H1 (cell line): ENCODE measurements around the gene RIGI. TPM values are rescaled to one million over a fixed set of nuclear protein-coding genes. Genes with fewer than 3 reads are reported as not detected.

Experiments used
- BCL11A ChIP-seq, 2 experiments: IDR thresholded peaks; one replicate each; pipeline ENCODE4 v1.6.1; 2011; ENCODE audit warnings: low read depth in 2 of 2, low read length in 2 of 2, mild to moderate bottlenecking in 2 of 2
- CHD1 ChIP-seq: IDR thresholded peaks from 2 replicates; pipeline ENCODE4 v1.6.1; 2012; ENCODE audit warnings: low read depth, low read length, improper control_type of control experiment
- CREB1 ChIP-seq: IDR thresholded peaks from 2 replicates; pipeline ENCODE4 v1.6.1; 2012; ENCODE audit warnings: inconsistent platforms
- CTBP2 ChIP-seq: IDR thresholded peaks from 2 replicates; pipeline ENCODE4 v1.7.0; 2011; ENCODE audit warnings: borderline replicate concordance, mild to moderate bottlenecking, moderate library complexity, mixed read lengths, low read length; ENCODE audit not compliant: insufficient read depth, insufficient read length
- EZH2 ChIP-seq: fragments of 200-600 bp; sonication (generic); IDR thresholded peaks from 2 replicates; pipeline ENCODE4 v1.7.1; 2012; ENCODE audit warnings: low read depth, mild to moderate bottlenecking, moderate library complexity, low read length, inconsistent platforms; ENCODE audit not compliant: severe bottlenecking
- FOSL1 ChIP-seq: IDR thresholded peaks from 2 replicates; pipeline ENCODE4 v1.6.1; 2011; ENCODE audit warnings: mild to moderate bottlenecking, low read depth, low read length, moderate library complexity; ENCODE audit not compliant: insufficient read depth
- GABPA ChIP-seq: IDR thresholded peaks from 2 replicates; pipeline ENCODE4 v1.6.1; 2011; ENCODE audit warnings: mild to moderate bottlenecking, low read length, moderate library complexity, borderline replicate concordance; ENCODE audit not compliant: insufficient read depth
- HDAC2 ChIP-seq, 2 experiments: fragments of 300-600 bp in 1 of 2; sonication (generic) in 1 of 2; IDR thresholded peaks; 2 replicates each; pipeline ENCODE4 v1.6.1; 2011 to 2012; ENCODE audit warnings: low read depth in 2 of 2, low read length in 2 of 2, mild to moderate bottlenecking in 2 of 2, moderate library complexity in 2 of 2, borderline replicate concordance in 1 of 2, inconsistent platforms in 1 of 2
- HDAC6 ChIP-seq: IDR thresholded peaks from one replicate; pipeline ENCODE4 v1.7.1; 2012; ENCODE audit warnings: low read depth, mild to moderate bottlenecking, inconsistent platforms, low read length, moderate library complexity
- JUN ChIP-seq: IDR thresholded peaks from 2 replicates; pipeline ENCODE4 v1.6.1; 2011; ENCODE audit warnings: low read depth, mild to moderate bottlenecking, improper control_type of control experiment, low read length
- KDM4A ChIP-seq: IDR thresholded peaks from one replicate; pipeline ENCODE4 v1.7.1; 2012; ENCODE audit warnings: low read depth, mild to moderate bottlenecking, moderate library complexity, low read length, inconsistent platforms; ENCODE audit not compliant: severe bottlenecking
- MAFK ChIP-seq: IDR thresholded peaks from 2 replicates; pipeline ENCODE4 v1.6.1; 2012; ENCODE audit warnings: low read depth, mild to moderate bottlenecking, improper control_type of control experiment, low read length
- PHF8 ChIP-seq: fragments of 200-600 bp; sonication (generic); conservative IDR thresholded peaks from 2 replicates; pipeline ENCODE4 v1.7.1; 2012; ENCODE audit warnings: low read depth, mild to moderate bottlenecking, inconsistent platforms, low read length, moderate library complexity
- POLR2AphosphoS5 ChIP-seq: IDR thresholded peaks from 2 replicates; pipeline ENCODE4 v1.6.1; 2011; ENCODE audit warnings: low read depth, low read length
- RFX5 ChIP-seq: IDR thresholded peaks from 2 replicates; pipeline ENCODE4 v1.6.1; 2011; ENCODE audit warnings: low read depth, low read length, improper control_type of control experiment, borderline replicate concordance
- SP1 ChIP-seq: IDR thresholded peaks from 2 replicates; pipeline ENCODE4 v1.6.1; 2011; ENCODE audit warnings: low read depth, low read length
- SP2 ChIP-seq: IDR thresholded peaks from 2 replicates; pipeline ENCODE4 v1.6.1; 2012; ENCODE audit warnings: mild to moderate bottlenecking, low read length, inconsistent platforms
- SP4 ChIP-seq: IDR thresholded peaks from 2 replicates; pipeline ENCODE4 v1.6.1; 2012; ENCODE audit warnings: low read length, inconsistent platforms
- TBP ChIP-seq: IDR thresholded peaks from 2 replicates; pipeline ENCODE4 v1.6.1; 2011; ENCODE audit warnings: low read depth, low read length, improper control_type of control experiment
- ZNF274 ChIP-seq: IDR thresholded peaks from 2 replicates; pipeline ENCODE4 v1.7.0; 2012; ENCODE audit warnings: low read length, borderline replicate concordance; ENCODE audit errors: extremely low read depth
- polyA plus RNA-seq, 7 experiments: library from polyadenylated mRNA; depleted of rRNA in 3 of 7; stranded (reverse) in 5 of 7; unstranded in 2 of 7; fragments of >200 nt in 5 of 7; fragments of 200-250 nt in 2 of 7; gene quantifications; 1 replicate in 5 of 7; 2 replicates in 1 of 7; 4 replicates in 1 of 7; pipeline versions ENCODE4 v1.2.1 to v1.2.3, GENCODE V29; 2011 to 2013; ENCODE audit warnings: missing spikeins in 2 of 7, mixed read lengths in 2 of 7
- total RNA-seq: library from RNA; stranded (reverse); fragmentation: NEBNext Ultra II Directional; extraction: Animal tissue kit (Norgen Biotek cat#: 25700); gene quantifications from 2 replicates; pipeline ENCODE4 v1.2.1, GENCODE V29; 2021
- TF ChIP-seq, protein P1 (sequence below), 3 experiments: IDR thresholded peaks; 1 replicate in 2 of 3; 2 replicates in 1 of 3; pipeline versions ENCODE4 v1.5.1 to v1.6.1; 2011; ENCODE audit warnings: low read length in 3 of 3, mild to moderate bottlenecking in 3 of 3, inconsistent platforms in 2 of 3, low read depth in 1 of 3, moderate library complexity in 1 of 3; ENCODE audit not compliant: insufficient read depth in 1 of 3; ENCODE audit errors: control extremely low read depth in 1 of 3
- TF ChIP-seq, protein P2 (sequence below): IDR thresholded peaks from 2 replicates; pipeline ENCODE4 v1.6.1; 2012; ENCODE audit warnings: inconsistent platforms

RIGI gene
- total and polyA plus RNA-seq, 2 of the 8 experiments (the other 6 are each of a cell fraction or from before 2014, with no cell fraction given), result 3.1 to 6.7 TPM

DNA sequence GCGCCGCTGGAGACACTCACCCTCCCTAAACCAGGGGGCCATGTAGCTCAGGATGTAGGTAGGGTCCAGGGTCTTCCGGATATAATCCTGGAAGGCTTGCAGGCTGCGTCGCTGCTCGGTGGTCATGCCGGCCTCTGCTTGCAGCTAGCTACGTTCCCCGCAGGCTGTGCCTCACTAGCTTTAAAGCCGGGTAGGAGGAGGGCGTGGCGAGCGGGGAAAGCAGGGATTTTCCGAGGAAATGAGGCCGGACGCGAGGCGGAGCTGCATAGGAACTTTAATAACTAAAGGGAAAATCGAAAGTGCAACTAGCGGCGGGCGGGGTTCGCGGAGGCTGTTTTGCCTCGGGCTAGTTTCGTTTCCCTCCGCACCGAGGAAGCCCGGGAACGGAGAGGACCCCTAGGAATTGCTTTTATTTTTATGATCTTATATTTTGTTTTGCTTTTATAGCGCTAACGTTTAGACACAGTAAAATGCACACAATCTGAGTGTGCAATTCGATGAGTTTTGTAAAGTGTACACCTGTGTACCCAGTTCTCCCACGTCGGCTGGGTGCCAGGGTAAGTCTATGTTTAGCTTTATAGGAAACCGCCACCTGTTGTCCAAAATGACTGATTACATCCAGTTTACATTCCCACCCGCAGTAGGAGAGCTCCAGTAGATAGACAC lies at the start of gene RIGI (continued):
- no peak for TF ChIP-seq GABPA
- TF ChIP-seq MAFK, result no peak
- TF ChIP-seq POLR2AphosphoS5, result peak; percentile 77
- TF ChIP-seq, protein P1, sequence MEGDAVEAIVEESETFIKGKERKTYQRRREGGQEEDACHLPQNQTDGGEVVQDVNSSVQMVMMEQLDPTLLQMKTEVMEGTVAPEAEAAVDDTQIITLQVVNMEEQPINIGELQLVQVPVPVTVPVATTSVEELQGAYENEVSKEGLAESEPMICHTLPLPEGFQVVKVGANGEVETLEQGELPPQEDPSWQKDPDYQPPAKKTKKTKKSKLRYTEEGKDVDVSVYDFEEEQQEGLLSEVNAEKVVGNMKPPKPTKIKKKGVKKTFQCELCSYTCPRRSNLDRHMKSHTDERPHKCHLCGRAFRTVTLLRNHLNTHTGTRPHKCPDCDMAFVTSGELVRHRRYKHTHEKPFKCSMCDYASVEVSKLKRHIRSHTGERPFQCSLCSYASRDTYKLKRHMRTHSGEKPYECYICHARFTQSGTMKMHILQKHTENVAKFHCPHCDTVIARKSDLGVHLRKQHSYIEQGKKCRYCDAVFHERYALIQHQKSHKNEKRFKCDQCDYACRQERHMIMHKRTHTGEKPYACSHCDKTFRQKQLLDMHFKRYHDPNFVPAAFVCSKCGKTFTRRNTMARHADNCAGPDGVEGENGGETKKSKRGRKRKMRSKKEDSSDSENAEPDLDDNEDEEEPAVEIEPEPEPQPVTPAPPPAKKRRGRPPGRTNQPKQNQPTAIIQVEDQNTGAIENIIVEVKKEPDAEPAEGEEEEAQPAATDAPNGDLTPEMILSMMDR (IDR thresholded peaks at IDR 0.05; ENCODE audit: control extremely low read depth in 1 of 3, insufficient read depth in 1 of 3, low read depth in 1 of 3, low read length in 3 of 3), result peak in 2 of 3 experiments; percentile 36 to 59; a peak in 2 of 4 replicates
- TF ChIP-seq CHD1, result no peak
- peak in 1 of 2 experiments; percentile 47; a peak in 1 of 4 replicates for TF ChIP-seq HDAC2 (IDR thresholded peaks at IDR 0.05; ENCODE audit: borderline replicate concordance in 1 of 2, low read depth in 2 of 2, low read length in 2 of 2)
- peak; percentile 45; the same call in 1 of the 2 replicates for TF ChIP-seq PHF8
- no peak for TF ChIP-seq RFX5
- no peak for TF ChIP-seq CTBP2
- 0 out of 2 replicates have a peak, but pooled peaks have one; percentile 39 for TF ChIP-seq TBP
- TF ChIP-seq EZH2, result no peak
- TF ChIP-seq SP2, result no peak
- TF ChIP-seq HDAC6, result no peak
- 0 out of 2 replicates have a peak, but pooled peaks have one; percentile 29 for TF ChIP-seq CREB1
- TF ChIP-seq FOSL1, result no peak
- TF ChIP-seq SP1, result 0 out of 2 replicates have a peak, but pooled peaks have one; percentile 17
- no peak for TF ChIP-seq BCL11A (IDR thresholded peaks at IDR 0.05; ENCODE audit: low read depth in 2 of 2, low read length in 2 of 2)
- TF ChIP-seq JUN, result no peak
- TF ChIP-seq, protein P2, sequence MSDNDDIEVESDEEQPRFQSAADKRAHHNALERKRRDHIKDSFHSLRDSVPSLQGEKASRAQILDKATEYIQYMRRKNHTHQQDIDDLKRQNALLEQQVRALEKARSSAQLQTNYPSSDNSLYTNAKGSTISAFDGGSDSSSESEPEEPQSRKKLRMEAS, result peak; percentile 18; the same call in 1 of the 2 replicates
- TF ChIP-seq ZNF274, result no peak
- no peak for TF ChIP-seq SP4
- peak; percentile 44 for TF ChIP-seq KDM4A
